ENCODE measurements around the gene SWT1.
A peak's percentile ranks its signal among the peaks of the same experiment; 100 is the strongest.
"Not testable (repeated sequence)": the region's sequence is repeated elsewhere in the genome, so short reads cannot be mapped to it uniquely, and the experiment has no call there.

The SWT1 gene

DNA sequence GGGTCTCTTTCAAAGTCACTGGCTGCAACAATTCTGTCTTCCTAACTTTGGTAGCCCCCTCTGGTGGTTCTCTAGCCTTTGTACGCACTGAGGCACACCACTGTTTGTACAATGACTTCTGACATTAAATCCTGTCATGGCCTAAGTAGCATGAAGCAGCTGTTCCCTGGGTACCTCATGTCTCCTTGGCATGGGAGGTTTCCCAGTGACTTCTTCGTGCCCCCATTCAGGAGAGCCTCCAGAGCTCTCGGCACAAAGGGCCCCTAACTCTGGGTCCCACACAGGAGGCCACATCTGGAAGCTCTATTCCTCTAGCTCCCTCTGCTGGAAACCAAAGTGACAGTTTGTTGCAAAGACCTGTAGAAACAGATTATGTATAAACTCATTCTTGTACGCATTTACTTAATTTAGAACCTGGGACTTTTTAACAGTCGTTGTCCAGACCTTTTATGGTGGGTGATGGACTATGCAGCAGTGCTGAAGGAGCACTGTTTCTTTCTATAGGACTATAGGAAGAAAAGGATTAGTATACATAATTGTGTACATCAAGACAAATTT is 13.4 kb downstream of the SWT1 start:
- no peak for FAIRE-seq

DNA sequence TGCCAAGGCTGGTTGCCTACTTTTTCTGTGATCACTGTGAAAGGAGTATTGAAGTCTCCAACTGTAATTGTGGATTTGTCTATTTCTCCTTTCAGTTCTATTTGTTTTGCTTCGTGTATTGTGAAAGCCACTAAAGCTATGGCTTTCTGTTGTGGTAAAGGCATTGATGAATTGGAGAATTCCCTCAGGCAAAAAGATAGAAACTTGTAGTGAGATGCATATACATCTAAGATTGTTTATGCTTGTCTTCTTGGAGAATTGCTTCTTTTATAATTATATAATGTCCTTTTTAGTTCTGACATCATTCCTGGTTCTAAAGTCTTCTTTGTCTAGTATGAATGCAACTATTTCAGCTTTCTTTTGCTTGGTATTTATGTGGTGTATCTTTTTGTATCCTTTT is 36.8 kb downstream of the SWT1 start:
- no peak for FAIRE-seq

DNA sequence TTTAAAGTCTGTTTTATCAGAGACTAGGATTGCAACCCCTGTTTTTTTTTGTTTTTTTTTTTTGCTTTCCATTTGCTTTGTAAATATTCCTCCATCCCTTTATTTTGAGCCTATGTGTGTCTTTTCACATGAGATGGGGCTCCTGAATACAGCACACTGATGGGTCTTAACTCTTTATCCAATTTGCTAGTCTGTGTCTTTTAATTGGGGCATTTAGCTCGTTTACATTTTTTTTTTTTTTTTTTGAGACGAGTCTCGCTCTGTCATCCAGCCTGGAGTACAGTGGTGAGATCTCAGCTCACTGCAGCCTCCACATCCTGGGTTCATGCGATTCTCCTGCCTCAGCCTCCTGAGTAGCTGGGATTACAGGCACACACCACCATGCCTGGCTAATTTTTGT is 41.7 kb downstream of the SWT1 start:
- FAIRE-seq: not testable (repeated sequence)

DNA sequence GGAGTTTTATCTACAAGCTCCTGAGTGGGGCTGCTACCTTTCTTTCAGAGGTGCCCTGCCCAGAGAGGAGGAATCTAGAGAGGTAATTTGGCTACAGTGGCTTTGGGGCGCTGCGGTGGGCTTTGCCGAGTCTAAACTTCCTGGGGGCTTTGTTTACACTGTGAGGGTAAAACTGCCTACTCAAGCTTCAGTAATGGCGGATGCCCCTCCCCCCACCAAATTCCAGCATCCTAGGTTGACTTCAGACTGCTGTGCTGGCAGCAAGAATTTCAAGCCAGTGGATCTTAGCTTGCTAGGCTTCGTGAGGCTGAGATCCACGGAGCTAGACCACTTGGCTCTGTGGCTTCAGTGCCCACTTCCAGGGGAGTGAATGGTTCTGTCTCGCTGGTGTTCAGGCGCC is 43.9 kb downstream of the SWT1 start:
- no peak for FAIRE-seq

DNA sequence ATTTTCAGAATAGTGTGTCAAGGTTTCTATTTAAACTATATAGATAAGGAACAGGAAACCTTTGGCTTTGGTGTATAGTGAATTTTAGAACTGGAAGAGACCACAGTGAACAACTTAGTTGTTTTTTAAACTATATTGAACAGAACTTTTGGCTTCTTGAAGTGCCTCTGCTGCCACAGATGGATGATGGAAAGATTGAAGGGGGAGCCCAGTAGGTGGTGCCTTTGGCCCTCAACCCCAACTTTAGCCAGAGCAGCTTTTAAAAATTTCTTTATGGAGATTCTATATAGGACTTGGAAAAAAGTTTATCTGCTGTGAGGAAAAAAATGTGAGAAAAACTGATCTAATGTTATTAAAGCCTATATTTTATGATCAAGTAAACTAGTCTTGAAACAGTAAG is 50.2 kb downstream of the SWT1 start:
- FAIRE-seq: no peak

DNA sequence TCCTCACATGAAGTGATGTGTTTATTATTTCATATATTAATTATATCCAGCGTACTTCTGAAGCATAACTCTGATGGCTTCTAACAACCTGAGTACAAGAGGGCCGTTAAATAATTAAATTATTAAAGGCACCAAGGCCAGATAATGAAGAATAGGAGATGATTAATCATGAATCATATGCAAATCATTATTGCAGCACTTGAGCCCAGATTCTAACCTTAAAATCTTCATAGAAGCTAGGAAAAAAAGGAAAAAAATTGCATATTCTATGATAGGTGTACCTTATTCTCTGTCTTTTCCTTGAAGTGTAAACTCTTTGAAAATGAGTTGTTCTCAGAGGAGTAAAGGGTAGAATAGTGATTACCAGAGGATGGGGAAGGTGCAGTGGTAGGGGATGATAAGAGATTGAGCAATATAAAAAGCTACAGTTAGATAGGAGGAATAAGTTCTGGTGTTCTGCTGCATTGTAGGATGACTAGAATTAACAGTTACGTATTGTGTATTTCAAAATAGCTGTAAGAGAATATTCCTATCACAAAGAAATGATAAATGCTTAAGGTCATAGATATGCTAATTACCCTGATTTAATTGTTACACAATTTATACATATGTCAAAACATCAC is 51.1 kb downstream of the SWT1 start:
- FAIRE-seq: no peak

DNA sequence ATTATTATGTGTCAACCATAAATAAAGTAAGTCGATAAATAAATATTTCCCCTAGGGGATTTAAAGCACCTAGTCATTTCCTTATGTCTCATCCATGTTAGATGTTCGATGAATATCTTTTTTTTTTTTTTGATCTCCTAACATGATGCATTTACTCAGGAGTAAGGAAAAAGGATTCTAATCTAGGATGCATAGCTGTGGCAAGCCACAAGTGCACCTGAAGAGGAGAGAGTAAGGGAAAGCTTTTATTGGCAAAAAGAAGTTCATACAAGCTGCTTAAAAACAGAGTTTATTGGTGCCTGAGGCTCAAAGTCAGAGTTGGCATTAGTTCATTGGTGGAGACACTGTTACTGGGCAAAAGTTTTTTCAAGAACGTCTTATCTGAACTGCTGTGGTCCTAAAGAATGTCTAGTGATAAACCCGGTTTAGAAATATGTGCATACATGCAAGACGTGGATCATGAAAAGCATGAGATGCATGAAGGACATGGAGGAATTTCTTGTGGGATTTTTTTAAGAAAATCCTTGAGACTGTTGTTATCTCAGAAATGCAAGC is 51.7 kb downstream of the SWT1 start:
- peak; percentile 71 for FAIRE-seq

DNA sequence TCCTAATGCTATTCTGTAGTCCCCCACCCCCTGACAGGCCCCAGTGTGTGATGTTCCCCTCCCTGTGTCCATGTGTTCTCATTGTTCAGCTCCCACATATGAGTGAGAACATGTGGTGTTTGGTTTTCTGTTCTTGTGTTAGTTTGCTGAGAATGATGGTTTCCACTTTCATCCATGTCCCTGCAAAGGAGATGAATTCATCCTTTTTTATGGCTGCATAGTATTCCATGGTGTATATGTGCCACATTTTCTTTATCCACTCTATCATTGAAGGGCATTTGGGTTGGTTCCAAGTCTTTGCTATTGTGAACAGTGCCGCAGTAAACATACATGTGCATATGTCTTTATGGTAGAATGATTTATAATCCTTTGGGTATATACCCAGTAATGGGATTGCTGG is 52.4 kb downstream of the SWT1 start:
- FAIRE-seq: not testable (repeated sequence)

DNA sequence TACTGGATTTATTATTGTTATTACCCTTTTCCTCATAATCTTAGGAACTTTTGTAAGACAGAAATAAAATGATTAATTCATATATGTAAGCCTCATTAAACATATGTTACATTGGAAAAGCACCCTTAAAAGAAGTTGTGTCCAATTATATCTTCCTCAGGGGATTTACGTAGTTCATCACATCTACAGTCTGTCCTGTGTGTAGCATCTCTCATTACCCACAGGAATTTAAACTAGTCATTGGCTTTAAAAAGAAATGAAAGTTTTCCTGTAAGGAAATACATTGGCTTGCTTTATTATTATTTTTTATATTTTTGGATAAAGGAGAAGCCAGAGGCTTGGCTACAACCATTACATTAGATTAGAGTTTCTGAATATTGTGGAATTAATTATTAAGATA is 56.1 kb downstream of the SWT1 start:
- no peak for FAIRE-seq

DNA sequence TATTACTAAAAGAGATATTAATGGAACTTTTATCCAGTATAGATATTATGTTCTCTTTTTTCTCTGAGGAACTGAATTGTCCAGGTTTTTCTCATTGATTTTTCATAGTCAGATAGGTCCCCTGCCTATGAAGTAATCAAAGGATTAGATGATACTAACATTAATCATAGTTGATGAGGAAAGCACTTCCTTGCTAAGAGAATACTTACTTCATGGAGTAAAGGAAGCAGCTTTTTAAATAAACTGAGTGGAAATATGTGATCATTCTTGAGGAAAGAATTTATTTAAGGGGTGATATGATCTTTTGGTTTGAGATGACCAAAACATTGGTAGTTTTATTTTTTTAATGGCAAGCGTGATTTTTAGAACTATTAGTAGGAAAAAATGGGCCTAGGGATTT is 58.9 kb downstream of the SWT1 start:
- FAIRE-seq: no peak

DNA sequence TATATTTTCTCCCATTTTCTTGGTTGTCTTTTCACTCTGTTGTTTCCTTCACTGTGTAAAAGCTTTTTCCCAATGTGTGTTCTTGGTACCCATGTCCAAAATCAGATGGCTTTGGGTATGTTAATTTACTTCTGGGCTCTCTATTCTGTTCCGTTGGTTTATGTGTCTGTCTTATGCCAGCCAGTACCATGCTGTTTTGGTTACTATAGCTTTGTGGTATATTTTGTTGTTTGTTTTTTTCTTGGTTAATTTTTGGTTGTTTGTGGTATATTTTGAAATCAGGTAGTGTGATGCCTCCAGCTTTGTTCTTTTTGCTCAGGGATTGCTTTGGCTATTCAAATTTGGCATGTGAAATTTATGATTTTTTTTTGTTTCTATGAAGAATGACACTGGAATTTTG is 67.2 kb downstream of the SWT1 start:
- FAIRE-seq: no peak

DNA sequence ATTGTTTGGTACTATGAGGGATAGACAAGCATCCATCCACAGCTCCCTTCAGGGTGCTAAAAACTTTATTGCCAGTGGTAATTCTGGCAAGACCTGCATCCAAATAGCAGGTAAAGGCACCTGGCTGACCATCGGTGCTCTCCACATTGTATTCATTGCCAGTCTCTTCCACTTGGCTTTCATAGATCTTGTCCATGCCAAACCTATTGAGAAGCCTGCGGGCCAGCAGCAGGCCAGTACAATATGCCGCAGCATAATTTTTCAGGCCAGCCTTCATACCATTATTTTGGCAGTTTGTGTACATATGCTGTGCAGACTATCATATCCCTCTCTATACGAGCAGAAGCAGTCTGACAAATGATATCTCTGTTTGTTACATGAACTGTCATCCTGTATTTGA is 70.2 kb downstream of the SWT1 start:
- no peak for FAIRE-seq

DNA sequence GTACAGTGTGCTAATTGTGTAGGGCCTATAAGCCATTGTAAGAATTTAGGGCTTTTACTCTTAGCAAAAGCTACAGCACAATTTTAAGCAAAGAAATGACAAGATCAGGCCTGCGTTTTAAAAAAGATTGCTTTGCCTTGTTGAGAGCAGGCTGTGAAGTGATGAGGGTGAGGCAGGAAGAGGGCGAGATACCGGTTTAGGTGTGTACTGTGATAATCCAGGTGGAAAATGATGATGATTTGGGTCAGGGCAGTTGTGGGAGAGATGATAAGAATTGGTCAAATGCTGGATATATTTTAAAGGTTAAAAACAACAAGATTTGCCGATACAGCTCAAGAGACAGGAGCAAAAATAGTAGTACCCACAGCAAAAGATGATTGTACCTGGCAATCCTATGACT is 72.0 kb downstream of the SWT1 start:
- no peak for FAIRE-seq

DNA sequence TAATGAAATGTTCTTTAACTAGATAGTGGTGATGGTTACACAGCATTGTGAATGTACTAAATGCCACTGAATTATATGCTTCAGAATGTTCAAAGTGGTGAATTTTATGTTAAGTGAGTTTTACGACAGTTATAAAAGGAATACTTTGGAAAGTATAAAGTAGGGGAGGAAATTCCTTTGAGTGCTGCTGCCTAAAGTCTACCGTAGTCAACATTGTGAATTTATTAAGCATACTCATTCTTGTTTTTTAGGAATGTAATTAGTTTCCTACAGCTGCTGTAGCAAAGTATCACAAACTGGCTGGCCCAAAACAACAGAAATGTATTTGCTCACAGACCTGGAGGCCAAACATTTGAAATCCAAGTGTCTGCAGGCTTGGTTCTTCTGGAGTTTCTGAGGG is 73.0 kb downstream of the SWT1 start:
- FAIRE-seq: no peak

DNA sequence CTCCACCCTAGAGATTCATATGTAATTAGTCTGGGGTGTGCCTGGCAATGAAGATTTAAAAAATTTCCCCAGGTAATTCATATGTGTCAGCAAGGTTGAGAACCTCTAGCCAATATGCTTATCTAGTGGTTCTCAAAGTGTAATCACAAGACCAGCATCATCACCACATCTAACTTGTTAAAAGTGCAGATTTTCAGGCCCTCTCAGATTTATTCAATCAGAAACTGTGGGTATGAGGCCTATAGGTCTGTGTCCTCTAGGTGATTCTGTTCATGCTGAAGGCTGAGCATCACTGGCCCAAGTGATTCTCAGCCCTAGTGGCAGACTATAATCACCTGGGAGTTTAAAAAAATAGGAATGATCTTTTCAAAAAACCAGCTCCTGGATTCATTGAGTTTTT is 75.9 kb downstream of the SWT1 start:
- no peak for FAIRE-seq

DNA sequence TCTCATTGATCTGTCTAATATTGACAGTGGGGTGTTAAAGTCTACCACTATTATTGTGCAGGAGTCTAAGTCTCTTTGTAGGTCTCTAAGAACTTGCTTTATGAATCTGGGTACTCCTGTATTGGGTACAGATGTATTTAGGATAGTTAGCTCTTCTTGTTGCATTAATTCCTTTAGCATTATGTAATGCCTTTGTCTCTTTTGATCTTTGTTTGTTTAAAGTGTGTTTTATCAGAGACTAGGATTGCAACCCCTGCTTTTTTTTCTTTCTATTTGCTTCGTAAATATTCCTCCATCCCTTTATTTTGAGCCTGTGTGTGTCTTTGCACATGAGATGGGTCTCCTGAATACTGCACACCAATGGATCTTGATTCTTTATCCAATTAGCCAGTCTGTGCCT is 77.2 kb downstream of the SWT1 start:
- FAIRE-seq: not testable (repeated sequence)

DNA sequence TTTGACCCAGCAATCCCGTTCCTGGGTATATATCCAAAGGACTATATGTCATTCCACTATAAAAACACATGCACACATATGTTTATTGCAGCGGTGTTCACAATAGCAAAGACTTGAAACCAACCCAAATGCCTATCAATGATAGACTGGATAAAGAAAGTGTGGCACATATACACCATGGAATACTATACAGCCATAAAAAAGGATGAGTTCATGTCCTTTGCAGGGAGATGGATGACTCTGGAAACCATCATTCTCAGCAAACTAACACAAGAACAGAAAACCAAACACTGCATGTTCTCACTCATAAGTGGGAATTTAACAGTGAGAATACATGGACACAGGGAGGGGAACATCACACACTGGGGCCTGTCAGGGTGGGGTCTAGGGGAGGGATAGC is 80.2 kb downstream of the SWT1 start:
- not testable (repeated sequence) for FAIRE-seq

DNA sequence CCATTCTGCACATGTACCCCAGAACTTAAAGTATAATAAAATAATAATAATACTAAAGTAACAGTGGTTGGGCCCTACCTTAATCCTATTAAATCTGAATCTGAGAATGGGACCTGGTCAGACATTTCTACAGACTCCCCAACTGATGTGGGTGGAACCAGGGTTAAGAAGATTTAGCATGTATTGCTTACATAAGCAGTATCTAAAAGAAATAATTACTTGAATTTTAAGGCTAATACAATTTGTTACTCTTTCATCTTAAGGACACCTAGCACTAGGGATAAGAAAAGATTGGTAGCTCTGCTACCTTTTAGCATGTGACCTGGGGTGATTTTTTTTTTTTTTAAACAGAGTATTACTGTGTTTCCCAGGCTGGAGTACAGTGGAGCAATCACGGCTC is 80.7 kb downstream of the SWT1 start:
- no peak for FAIRE-seq

DNA sequence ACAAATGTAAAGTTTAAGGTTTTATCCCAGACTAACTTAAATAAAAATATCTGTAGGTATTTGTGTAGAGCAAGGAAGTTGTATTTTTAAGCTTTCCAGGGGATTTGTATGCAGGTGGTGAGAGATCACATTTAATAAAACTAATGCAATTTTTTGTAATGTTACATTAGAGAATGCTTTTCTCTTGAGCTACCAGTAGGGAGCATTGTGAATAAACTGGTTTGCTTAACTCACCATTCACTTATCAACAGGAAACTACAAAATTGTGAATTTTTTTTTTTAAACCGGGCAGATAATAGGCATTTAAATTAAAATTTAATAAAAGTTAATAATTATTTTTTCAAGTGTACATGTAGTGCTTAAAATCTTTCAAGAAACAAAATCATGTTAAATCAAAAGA is 81.5 kb downstream of the SWT1 start:
- FAIRE-seq: peak; percentile 89

DNA sequence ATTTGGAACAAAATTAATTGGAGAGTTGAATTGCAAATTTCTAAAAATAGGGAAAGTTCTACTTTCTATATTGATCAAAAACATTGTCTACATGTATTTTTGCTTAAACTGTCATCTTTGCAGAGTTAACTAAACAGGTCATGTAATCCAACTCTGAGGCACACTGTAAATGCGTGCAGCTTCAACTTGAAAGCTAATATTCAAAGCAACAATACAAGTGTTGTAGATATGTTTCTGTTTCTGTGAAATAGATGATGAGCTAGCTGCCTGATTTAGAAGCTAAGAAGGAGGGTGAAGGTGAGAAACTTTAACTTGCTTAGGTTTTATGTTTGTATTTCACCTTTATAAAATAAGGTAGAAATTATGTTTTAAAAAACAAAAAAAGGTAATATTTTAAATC is 82.9 kb downstream of the SWT1 start:
- no peak for FAIRE-seq

DNA sequence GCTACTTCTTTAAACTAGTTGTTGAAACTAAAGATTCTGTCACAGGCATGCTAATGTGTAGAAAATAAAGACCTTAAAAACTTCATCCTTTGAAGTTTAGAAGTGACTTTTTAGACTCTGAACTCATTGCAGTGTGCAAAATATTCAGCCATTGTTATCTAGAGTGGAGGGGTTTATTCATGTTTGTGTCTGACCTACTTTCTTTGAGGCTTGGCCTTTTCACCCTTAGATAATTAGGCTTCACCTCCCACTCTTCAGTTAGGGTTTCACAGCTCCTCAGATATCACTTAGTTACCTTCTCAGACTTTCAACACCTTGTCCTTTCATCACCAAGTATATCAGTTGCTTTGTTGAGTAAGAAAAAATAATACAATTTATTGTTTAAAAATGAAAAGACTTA is 84.2 kb downstream of the SWT1 start:
- no peak for FAIRE-seq

DNA sequence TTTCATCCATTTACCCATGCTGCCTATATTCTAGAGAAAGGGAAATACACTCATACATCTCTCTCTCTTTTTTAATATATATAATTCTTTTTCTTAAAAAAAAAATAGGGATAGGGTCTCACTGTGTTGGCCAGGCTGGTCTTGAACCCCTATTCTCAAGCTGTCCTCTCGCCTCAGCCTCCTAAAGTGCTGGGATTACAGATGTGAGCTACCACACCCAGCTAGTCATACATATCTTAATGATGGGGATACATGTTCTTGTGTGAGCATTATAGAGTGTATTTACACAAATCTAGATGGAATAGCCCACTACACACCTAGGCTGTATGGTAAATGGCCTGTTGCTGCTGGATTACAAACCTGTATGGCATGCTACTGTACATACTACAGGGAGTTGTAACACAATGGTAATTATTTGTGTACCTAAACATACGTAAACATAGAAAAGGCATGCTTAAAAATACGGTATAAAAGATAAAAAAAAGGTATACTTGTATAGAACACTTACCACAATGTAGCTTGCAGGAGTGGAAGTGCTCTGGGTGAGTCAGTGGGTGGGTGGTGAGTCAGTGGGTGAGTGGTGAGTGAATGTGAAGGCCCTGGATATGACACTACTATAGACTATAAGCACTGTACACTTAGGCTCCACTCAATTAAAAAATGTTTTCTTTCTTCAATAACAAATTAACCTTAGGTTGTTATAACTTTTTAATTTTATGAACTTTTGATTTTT is 87.2 kb downstream of the SWT1 start:
- no peak for FAIRE-seq

DNA sequence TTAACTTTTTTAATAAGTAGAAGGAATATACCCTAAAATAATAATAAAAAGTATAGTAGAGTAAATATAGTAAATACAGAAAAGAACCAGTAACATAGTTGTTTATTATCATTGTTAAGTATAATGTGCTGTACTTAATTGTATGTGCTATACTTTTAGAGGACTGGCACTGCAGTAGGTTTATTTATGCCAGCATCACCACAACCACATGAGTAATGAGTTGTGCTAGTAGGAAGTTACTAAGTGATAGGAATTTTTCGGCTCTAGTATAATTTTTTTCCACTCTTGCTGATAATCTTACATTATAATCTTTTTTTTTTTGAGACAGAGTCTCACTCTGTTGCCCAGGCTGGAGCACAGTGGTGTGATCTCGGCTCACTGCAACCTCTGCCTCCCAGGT is 88.5 kb downstream of the SWT1 start:
- no peak for FAIRE-seq

DNA sequence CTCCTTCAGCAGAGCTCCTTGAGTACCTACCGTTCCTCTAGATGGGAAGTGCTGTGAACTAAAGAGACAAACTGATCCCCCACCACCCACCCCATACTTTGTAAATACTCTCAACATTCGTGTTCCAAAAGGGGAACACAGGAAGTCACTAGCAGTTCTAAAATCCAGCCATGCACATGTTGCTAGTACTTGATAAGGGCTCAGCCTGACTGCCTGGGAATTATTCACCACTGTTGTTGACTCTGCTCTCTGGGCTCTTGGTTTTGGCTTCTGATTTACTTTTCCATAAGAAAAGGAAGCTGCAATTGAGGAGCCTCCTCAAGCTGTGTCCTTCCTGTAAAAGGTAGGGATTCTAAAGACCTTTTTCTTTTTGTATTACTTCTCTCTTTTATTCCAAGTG is 92.6 kb downstream of the SWT1 start:
- FAIRE-seq: no peak
